H9 (cell line): ENCODE results near the gene DENND6A. TPM values are rescaled to one million over a fixed set of nuclear protein-coding genes. Genes with fewer than 3 reads are reported as not detected.

Experiments
- DNase-seq: peaks from one replicate; pipeline ENCODE4 v3.0.0-alpha.2; 2017
- H2AFZ ChIP-seq: one replicate; pipeline ENCODE4 v1.6.1; 2013; ENCODE audit warnings: mild to moderate bottlenecking, low read length, control low read depth, moderate library complexity
- H2AK5ac ChIP-seq: 2 replicates; pipeline ENCODE4 v1.6.1; 2013; ENCODE audit warnings: low read length, control low read depth, mixed read lengths; ENCODE audit not compliant: insufficient read length
- H2BK120ac ChIP-seq: one replicate; pipeline ENCODE4 v1.6.1; 2013; ENCODE audit warnings: low read depth, mild to moderate bottlenecking, low read length, control low read depth, inconsistent platforms; ENCODE audit not compliant: poor library complexity, severe bottlenecking
- H2BK12ac ChIP-seq: 2 replicates; pipeline ENCODE4 v1.6.1; 2013; ENCODE audit warnings: low read length, control low read depth, mixed read lengths, low read depth; ENCODE audit not compliant: insufficient read length
- H2BK15ac ChIP-seq: 2 replicates; pipeline ENCODE4 v1.6.1; 2013; ENCODE audit warnings: low read depth, low read length, control low read depth
- H2BK20ac ChIP-seq: one replicate; pipeline ENCODE4 v1.6.1; 2013; ENCODE audit warnings: low read depth, mild to moderate bottlenecking, low read length, control low read depth, inconsistent platforms; ENCODE audit not compliant: poor library complexity, severe bottlenecking
- H2BK5ac ChIP-seq: 2 replicates; pipeline ENCODE4 v1.6.1; 2013; ENCODE audit warnings: low read length, control low read depth, mixed read lengths; ENCODE audit not compliant: insufficient read length
- H3K14ac ChIP-seq: 2 replicates; pipeline ENCODE4 v1.6.1; 2013; ENCODE audit warnings: low read length, control low read depth; ENCODE audit not compliant: insufficient read depth
- H3K18ac ChIP-seq: 2 replicates; pipeline ENCODE4 v1.6.1; 2013; ENCODE audit warnings: low read depth, mild to moderate bottlenecking, mixed read lengths, low read length, control low read depth; ENCODE audit not compliant: insufficient read length
- H3K23ac ChIP-seq: 2 replicates; pipeline ENCODE4 v1.6.1; 2013; ENCODE audit warnings: low read length, control low read depth, mixed read lengths, low read depth; ENCODE audit not compliant: insufficient read length
- H3K23me2 ChIP-seq: 2 replicates; pipeline ENCODE4 v1.6.1; 2013; ENCODE audit warnings: low read depth, mild to moderate bottlenecking, mixed read lengths, low read length, control low read depth; ENCODE audit not compliant: insufficient read length, poor library complexity, severe bottlenecking
- H3K27ac ChIP-seq: 2 replicates; pipeline ENCODE4 v1.5.1; 2013; ENCODE audit warnings: low read length, control low read depth, mixed read lengths, low read depth; ENCODE audit not compliant: insufficient read length
- H3K27me3 ChIP-seq: 2 replicates; pipeline ENCODE4 v1.6.1; 2013; ENCODE audit warnings: low read length, control low read depth, inconsistent platforms; ENCODE audit not compliant: insufficient read depth
- H3K4ac ChIP-seq: 2 replicates; pipeline ENCODE4 v1.6.1; 2013; ENCODE audit warnings: low read depth, mild to moderate bottlenecking, control low read depth, inconsistent platforms, low read length, moderate library complexity
- H3K4me1 ChIP-seq: 2 replicates; pipeline ENCODE4 v1.6.1; 2013; ENCODE audit warnings: low read length, control low read depth, inconsistent platforms; ENCODE audit not compliant: insufficient read depth
- H3K4me2 ChIP-seq: 2 replicates; pipeline ENCODE4 v1.6.1; 2013; ENCODE audit warnings: low read length, control low read depth, mixed read lengths; ENCODE audit not compliant: insufficient read length, insufficient read depth
- H3K56ac ChIP-seq: 2 replicates; pipeline ENCODE4 v1.6.1; 2013; ENCODE audit warnings: low read depth, mild to moderate bottlenecking, mixed read lengths, low read length, control low read depth; ENCODE audit not compliant: insufficient read length
- H3K79me1 ChIP-seq: 2 replicates; pipeline ENCODE4 v1.6.1; 2013; ENCODE audit warnings: low read depth, mild to moderate bottlenecking, moderate library complexity, low read length, control low read depth, inconsistent platforms; ENCODE audit not compliant: insufficient read depth, poor library complexity, severe bottlenecking
- H3K79me2 ChIP-seq: 2 replicates; pipeline ENCODE4 v1.6.1; 2013; ENCODE audit warnings: low read length, control low read depth, inconsistent platforms; ENCODE audit not compliant: insufficient read depth
- H3K9ac ChIP-seq: 2 replicates; pipeline ENCODE4 v1.6.1; 2013; ENCODE audit warnings: low read length, control low read depth, mixed read lengths; ENCODE audit not compliant: insufficient read length; ENCODE audit errors: extremely low read depth
- H3K9me3 ChIP-seq: one replicate; pipeline ENCODE4 v1.6.1; 2013; ENCODE audit warnings: low read depth, low read length, inconsistent platforms; ENCODE audit not compliant: control insufficient read depth
- H3T11ph ChIP-seq: one replicate; pipeline ENCODE4 v1.6.1; 2013; ENCODE audit warnings: mild to moderate bottlenecking, low read length, control low read depth, inconsistent platforms
- H4K20me1 ChIP-seq: one replicate; pipeline ENCODE4 v1.6.1; 2013; ENCODE audit not compliant: control insufficient read depth, insufficient read length, insufficient read depth
- H4K5ac ChIP-seq: 2 replicates; pipeline ENCODE4 v1.6.1; 2013; ENCODE audit warnings: low read depth, mild to moderate bottlenecking, mixed read lengths, low read length, control low read depth; ENCODE audit not compliant: insufficient read length
- H4K8ac ChIP-seq: replicated peaks from 2 replicates; pipeline ENCODE4 v1.6.1; 2013; ENCODE audit warnings: low read length, control low read depth, mixed read lengths, low read depth; ENCODE audit not compliant: insufficient read length
- H4K91ac ChIP-seq: 2 replicates; pipeline ENCODE4 v1.6.1; 2013; ENCODE audit warnings: low read depth, mild to moderate bottlenecking, moderate library complexity, mixed read lengths, low read length, control low read depth; ENCODE audit not compliant: insufficient read length
- H3K27ac Mint-ChIP-seq, 3 experiments: 2 replicates in 2 of 3; 3 replicates in 1 of 3; pipeline ENCODE4 v1.8.0; 2020 to 2021; ENCODE audit warnings: mixed read lengths in 3 of 3, mild to moderate bottlenecking in 1 of 3, moderate library complexity in 1 of 3
- H3K27me3 Mint-ChIP-seq: 2 replicates; pipeline ENCODE4 v1.8.0; 2021; ENCODE audit warnings: low read depth, mild to moderate bottlenecking, moderate library complexity, mixed read lengths
- H3K36me3 Mint-ChIP-seq, 3 experiments: 2 replicates in 2 of 3; 3 replicates in 1 of 3; pipeline ENCODE4 v1.8.0; 2020 to 2021; ENCODE audit warnings: low read depth in 3 of 3, mixed read lengths in 3 of 3; ENCODE audit not compliant: insufficient read depth in 1 of 3
- H3K4me1 Mint-ChIP-seq, 2 experiments: 2 replicates each; pipeline ENCODE4 v1.8.0; 2020; ENCODE audit warnings: mixed read lengths in 2 of 2
- H3K4me3 Mint-ChIP-seq, 2 experiments: 2 replicates in 1 of 2; 3 replicates in 1 of 2; pipeline ENCODE4 v1.8.0; 2020 to 2021; ENCODE audit warnings: mild to moderate bottlenecking in 2 of 2, mixed read lengths in 2 of 2, moderate library complexity in 1 of 2
- H3K9me3 Mint-ChIP-seq, 2 experiments: 2 replicates in 1 of 2; 3 replicates in 1 of 2; pipeline ENCODE4 v1.8.0; 2020; ENCODE audit warnings: mild to moderate bottlenecking in 2 of 2, mixed read lengths in 2 of 2, moderate library complexity in 1 of 2
- CTCF ChIP-seq: fragments of 200-600 bp; sonication (generic); conservative IDR thresholded peaks from 3 replicates; pipeline ENCODE4 v1.8.0; 2021; ENCODE audit warnings: antibody characterized with exemption, mild to moderate bottlenecking
- WGBS: extraction: QIAGEN DNeasy Blood & Tissue Kit; methylation state at CpG from one replicate; pipeline ENCODE4 v1.1.7; 2013; ENCODE audit warnings: missing lambda C conversion rate, low lambda C conversion rate, mixed read lengths; ENCODE audit not compliant: insufficient read length; ENCODE audit errors: extremely low coverage; 5-methylcytosine and 5-hydroxymethylcytosine counted together
- total RNA-seq: library from RNA; stranded (reverse); gene quantifications from 2 replicates; pipeline ENCODE4 v1.2.1, GENCODE V29; 2021

Gene DENND6A
- total RNA-seq, 1 experiment from 2014 or later = 13.2 TPM

GRCh38 chr3:57594144-57594543, 98.7 kb downstream of the DENND6A start:
- no peak overlapping the region for H2BK15ac ChIP-seq
- H3K4me2 ChIP-seq = no peak overlapping the region
- no peak for DNase-seq
- H2BK120ac ChIP-seq = no peak overlapping the region
- H3K18ac ChIP-seq = no peak overlapping the region
- Mint-ChIP-seq H3K4me3 (peak overlapping the region in 1 of 2 experiments; percentile 25; a peak in 1 of 5 replicates), H3K27ac (no peak overlapping the region), H3K4me1 (peaks cover 21 to 26% of the 10 kb centered on the region in 2 experiments), H3K36me3 (peaks cover 5 to 32% (median 25%) of the 10 kb centered on the region in 3 experiments), H3K27me3 (no peaks in the 10 kb centered on the region), H3K9me3 (peaks cover 0 to 3% of the 10 kb centered on the region in 2 experiments; a peak in 2 of 5 replicates)
- no peak overlapping the region for H3K56ac ChIP-seq
- no CpG with 5 or more reads among the region's 4 CpGs for WGBS
- H2BK12ac ChIP-seq = no peak overlapping the region
- peaks cover 44% of the 10 kb centered on the region; the same call in 1 of the 2 replicates for H3K79me2 ChIP-seq
- no peak overlapping the region for H3K23ac ChIP-seq
- no peaks in the 10 kb centered on the region for H3K79me1 ChIP-seq
- no peak overlapping the region for H2AK5ac ChIP-seq
- H3K27me3 ChIP-seq = no peaks in the 10 kb centered on the region
- H3K4ac ChIP-seq = no peak overlapping the region
- H4K5ac ChIP-seq = no peak overlapping the region
- no peak overlapping the region for H2AFZ ChIP-seq
- H2BK20ac ChIP-seq = no peak overlapping the region
- H3K9me3 ChIP-seq = no peaks in the 10 kb centered on the region
- H3K27ac ChIP-seq = no peak overlapping the region
- H4K8ac ChIP-seq = no peak overlapping the region
- no peaks in the 10 kb centered on the region for H3K23me2 ChIP-seq
- no peak overlapping the region for H3K9ac ChIP-seq
- no peak overlapping the region for H2BK5ac ChIP-seq
- H3K14ac ChIP-seq = no peak overlapping the region
- no peak overlapping the region for H3T11ph ChIP-seq
- H4K20me1 ChIP-seq = no peaks in the 10 kb centered on the region
- H3K4me1 ChIP-seq = no peaks in the 10 kb centered on the region
- TF ChIP-seq CTCF = no peak
- no peak overlapping the region for H4K91ac ChIP-seq
